GM21528 (cell line): ENCODE measurements around the gene AP1M1.
"Not testable (repeated sequence)": the region's sequence is repeated elsewhere in the genome, so short reads cannot be mapped to it uniquely, and the experiment has no call there.

Experiments
- ATAC-seq: cut with Tn5 transposase; IDR thresholded peaks from one replicate; pipeline ENCODE4 v1.9.1; 2021; ENCODE audit warnings: mild to moderate bottlenecking, moderate library complexity; ENCODE audit not compliant: unreplicated experiment, low FRiP score

Gene AP1M1

DNA sequence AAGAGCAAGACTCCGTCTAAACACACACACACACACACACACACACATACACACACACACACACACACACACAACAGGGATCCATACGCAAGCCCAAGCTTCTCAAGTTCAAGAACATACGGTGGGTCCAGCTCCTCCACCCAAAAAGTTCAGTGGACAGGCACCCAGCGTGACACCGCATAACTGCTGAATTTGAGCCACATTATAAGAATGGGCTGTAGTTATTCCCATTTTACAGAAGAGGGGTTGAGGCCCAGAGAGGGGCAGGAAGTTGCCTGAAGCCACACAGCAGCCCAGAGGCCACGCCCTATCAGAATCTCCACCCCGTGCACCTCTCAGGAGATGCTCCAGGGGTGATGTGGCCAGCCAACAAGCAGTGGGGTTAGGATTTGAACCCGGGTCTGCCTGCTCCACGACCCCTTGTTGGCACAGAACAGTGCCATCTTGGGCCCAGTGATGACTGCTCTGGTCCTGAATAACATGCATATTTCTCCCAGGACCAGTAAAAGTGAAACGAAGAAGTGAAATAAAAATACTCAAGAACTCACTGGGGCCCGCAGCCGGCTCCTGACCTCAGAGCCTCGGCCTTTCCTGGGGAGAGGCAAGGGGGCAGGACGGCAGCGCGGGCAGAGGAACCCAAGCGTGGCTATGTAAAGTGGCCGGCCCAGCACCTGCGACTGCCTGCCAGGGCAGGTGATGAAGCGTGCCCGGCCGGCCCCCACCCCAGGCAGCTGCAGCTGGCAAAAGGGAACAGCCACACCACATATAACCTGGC is 61.9 kb downstream of the AP1M1 start:
- ATAC-seq, result no peak

DNA sequence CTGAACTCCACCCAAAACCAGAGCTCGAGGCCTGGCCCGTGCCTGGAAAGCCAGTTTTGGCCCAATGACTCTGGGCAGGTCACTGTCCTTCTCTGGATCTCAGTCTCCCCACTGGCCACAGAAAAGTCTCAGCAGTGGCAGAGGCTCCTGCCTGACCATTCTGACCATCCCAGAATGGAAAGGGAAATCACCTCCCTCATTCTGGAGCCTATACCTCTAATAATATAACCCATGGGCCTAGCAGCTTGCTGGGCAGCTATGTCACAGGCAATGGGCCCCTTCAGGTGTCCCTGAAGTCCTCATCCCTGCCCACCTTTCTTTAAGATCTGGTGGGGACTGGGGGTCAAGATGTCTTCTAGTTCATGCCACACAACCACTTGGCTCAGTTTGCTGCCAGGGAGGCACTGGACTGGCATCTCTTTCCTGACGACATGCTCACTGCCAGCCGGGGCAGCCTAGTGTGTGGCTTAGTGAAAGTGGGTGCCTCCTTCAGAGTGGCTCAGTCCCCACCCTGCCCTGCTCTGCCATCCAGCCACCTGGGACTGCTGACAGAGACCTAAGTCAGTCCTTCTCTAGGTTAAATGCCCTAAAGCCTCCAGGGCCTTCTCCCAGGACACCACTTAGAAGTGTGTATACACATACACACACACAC is 62.6 kb downstream of the AP1M1 start:
- ATAC-seq, result no peak

DNA sequence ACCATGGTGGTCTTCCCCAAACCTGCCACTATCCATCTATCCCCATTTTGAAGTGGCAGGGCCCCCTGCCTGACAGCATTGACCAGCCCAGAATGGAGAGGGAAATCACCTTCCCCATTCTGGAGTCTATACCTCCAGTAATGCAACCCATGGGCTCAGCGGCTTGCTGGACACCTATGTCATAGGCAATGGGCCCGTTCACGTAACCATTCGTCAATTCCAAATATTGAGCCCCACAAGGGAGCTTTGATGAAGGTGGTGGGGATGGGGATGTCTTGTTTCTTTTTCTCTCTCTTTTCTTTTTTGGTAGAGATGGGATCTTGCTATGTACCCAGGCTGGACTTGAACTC is 63.1 kb downstream of the AP1M1 start:
- no peak for ATAC-seq

DNA sequence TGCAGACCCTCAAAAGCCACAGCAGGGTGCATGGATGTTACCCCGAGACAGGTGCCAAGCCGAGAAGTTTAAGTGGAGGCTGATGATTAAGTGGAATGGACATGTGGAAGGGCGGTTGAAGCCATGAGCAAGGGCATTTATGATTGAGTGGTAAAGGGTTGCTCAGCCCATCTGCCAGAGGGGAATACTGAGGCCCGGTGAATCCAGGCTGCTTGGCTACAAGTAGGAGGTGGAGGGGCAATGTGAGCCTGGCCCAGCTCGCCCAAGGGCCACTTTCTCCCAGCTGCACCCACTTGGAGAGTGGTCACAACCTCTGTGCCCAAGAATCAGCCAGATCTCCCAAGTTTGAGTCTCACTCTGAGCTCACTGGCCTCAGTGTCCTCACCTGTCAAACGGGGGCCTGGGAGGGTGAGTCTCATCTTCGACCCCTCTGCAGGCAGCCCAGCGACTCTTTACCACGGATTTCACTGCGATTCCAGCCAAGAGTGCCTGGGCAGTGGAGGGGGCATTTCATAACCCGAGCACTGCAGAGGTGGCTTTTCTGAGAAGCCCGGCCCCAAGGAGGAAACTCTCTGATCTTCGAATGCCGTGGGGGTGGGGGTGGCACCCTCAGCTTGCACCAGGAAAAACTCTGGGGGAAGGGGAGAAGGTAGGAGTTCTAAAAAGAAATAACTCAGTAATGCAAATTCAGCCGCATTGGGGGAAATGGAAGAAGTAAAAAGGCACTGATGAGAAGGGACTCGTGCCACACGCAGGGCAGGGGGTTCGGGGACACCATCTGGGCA is 64.1 kb downstream of the AP1M1 start:
- ATAC-seq, result no peak

DNA sequence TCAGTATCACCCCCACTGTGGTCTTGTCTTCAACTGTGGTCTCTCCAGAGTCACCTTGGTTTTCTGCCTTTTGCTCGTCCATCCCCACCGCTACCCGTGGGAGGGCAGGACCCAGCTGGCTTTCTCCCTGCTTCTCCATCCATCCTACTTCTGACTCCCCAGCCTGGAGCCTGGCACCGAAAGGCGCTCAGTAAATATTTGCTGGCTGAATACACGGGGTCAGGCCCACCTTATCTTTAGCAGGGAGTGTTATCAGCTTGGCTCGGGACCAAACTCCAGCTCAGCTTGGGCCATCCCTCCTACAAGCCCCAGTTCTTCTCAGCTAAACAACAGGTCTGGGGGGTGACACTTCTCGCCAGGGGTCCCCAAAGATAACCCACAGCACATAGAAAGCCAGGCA is 64.9 kb downstream of the AP1M1 start:
- ATAC-seq, result no peak

DNA sequence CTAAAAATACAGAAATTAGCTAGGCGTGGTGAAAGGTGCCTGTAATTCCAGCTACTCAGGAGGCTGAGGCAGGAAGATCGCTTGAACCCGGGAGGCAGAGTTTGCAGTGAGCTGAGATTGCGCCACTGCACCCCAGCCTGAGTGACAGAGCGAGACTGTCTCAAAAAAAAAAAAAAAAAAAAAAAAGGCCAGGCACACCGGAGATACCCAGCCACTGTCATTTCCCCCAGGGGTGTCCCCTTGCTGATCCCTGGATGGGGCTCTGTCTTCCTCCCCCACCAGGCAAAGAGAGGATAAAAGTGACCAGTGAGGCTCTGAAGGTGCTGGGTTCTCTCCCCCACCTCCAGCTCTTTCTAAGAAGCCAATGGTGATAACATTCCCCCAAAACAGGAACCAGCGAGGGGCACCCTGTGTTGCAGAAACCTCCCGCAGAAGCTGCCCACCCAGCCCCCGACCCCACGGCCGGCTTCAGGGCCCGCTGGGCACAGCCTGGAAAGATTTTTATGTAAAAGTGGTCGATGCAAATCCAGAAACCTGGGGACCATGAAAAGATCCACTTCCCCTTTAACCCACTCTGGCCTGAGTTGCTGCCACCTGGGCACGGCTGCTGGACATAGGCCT is 65.5 kb downstream of the AP1M1 start:
- ATAC-seq, result no peak

DNA sequence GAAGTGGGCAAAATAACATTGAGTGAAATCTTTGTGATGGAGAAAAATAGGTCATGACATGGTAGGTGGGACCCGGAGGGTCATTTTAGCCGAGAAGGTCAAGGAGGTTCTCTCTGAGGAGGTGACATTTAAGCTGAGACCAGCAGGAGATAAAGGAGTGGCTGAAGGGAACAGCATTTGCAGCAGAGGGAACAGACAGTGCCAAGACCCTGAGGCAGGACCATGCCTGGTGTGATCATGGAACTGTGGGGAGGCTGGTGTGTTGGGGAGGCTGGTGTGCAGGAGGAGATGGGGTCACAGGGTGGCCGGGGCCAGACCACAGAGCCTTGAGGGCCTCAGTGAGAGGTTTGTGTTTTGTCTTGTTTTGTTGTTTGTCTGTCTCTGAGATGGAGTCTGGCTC is 67.5 kb downstream of the AP1M1 start:
- ATAC-seq, result no peak

DNA sequence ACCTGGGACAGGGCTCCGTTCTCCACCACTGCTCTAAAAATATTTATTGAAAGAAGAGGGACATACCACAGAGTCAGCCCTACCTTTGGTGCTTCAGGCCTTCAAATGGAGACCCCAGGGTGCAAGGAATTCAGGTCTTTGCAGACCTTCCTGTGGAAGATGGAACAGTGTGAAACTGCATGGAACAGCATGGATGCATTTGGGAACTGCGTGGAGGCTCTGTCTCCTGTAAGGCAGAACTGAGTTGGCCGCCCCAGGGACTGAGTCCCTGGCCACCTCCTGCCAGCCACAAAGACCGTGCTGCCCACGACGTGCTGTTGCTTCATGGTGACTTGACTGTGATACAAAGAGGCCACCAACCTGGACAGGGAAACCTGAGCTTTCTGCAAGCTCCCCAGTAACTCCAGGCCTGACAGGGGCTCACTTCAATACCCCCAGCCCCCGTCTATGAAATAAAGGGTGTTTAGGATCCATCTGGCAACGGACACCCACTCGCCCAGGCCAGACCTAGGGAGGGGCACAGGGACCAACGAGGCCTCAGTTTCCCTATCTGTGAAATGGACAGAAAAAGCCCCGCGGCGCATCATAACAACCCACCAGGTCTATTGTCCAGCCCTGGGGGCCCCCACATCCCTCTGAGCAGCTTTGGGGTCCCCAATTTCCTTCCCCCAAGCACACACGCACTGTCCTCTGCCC is 68.3 kb downstream of the AP1M1 start:
- no peak for ATAC-seq

DNA sequence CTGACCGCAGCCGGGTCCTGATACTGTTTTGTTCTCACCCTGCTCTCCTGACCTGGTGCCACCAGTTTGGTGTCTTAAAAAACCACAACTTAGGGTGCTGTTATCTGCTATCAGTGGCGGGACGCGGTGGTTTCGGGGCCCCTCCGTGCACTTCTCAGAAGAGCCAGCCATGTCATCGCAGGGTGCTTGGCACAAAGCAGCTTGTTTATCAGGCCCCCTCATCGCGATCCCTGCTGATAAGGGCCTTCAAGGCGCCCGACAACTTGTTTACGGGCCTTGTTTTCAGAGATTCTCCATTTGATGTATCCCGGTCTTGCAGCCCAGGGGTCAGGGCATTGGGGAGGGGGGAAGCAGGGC is 68.9 kb downstream of the AP1M1 start:
- ATAC-seq, result no peak

DNA sequence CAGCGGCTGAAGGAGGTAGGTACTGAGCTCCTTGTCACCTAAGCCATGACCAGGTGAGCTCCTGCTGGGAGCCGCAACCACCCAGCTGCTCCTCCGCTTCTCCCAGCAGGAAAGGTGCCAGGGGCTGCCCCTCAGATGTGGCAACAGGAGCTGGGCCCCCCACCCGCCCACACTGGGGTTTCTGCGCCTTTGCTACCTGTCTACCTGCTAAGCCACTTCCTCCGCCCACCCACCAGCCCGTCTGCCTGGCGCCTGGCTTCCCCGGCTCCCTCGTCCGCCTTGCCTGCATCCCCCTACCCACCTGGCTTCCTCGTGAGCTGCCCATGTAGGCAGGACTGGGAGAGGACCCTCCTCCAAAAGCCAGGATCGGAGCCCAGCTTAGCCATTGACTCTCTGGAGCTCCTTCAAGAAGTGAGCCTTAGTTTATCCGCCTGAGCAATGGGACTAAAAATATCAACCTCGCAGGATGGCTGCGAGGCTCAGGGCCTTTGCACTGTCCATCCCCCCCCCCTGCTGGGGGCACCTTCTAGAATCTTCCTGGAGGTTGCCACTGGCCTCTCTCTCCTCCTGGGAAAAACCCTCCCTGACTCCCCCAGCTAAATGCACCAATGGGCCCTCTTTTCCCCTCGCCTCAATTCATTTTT is 71.1 kb downstream of the AP1M1 start:
- ATAC-seq, result no peak

DNA sequence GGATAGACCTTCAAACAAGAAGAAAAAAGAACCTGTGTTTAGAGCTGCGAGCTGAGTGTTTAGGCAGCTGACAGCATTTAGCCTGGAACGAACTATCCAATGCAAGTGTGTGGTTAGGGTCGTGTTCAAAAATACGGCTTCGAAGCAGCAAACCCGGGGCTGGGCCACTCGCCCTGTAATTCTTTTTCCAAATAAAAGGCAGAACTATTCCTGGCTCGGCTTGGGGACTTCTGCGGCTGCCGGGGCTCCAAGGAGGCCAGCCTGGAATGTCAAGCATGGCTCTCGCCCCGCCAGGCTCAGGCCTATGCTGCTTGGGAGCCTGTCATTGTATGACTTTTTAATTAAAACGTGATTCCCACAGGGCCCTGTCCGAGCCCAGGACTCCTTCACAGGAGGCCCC is 75.2 kb downstream of the AP1M1 start:
- ATAC-seq, result no peak

DNA sequence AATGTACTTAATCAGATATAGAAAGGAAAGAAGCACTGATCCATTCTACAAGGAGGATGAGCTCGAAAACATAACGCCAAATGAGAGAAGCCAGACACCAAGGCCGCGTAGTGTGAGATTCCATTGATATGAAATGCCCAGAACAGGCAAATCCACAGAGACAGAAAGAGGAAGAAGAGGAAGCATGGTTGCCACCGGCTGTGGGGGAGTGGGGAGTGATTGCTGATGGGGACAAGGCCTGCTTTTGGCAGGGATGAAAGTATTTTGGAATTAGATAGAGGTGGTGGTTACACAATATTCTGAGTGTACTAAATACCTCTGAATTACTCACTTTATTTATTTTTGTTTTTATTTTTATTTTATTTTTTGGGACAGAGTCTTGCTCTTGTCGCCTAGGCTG is 76.7 kb downstream of the AP1M1 start:
- no peak for ATAC-seq

DNA sequence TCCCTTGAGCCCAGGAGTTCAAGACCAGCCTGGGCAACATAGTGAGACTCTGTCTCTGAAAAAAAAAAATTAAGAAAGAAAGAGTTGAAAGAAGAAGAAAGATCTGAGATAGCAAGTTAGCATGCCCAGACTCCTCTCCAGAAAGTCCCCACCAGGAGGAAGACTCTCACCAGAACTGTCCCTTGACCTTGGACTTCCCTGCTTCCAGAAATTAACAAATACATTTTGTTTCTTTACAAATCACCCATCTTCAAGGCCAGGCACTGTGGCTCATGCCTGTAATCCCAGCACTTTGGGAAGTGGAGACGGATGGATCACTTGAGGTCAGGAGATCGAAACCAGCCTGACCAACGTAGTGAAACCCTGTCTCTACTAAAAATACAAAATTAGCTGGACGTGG is 82.6 kb downstream of the AP1M1 start:
- ATAC-seq, result no peak

DNA sequence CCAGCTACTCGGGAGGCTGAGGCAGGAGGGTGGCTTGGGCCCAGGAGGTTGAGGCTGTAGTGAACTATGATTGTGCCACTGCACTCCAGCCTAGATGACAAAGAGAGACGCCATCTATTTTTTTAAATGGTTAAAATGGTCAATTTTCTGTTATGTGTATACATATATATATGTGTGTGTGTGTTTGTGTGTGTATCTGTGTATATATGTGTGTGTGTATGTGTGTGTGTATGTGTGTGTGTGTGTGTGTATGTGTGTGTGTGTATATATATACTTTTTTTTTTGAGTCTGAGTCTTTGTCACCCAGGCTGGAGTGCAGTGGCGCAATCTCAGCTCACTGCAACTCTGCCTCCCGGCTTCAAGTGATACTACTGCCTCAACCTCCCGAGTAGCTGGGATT is 84.0 kb downstream of the AP1M1 start:
- no peak for ATAC-seq

DNA sequence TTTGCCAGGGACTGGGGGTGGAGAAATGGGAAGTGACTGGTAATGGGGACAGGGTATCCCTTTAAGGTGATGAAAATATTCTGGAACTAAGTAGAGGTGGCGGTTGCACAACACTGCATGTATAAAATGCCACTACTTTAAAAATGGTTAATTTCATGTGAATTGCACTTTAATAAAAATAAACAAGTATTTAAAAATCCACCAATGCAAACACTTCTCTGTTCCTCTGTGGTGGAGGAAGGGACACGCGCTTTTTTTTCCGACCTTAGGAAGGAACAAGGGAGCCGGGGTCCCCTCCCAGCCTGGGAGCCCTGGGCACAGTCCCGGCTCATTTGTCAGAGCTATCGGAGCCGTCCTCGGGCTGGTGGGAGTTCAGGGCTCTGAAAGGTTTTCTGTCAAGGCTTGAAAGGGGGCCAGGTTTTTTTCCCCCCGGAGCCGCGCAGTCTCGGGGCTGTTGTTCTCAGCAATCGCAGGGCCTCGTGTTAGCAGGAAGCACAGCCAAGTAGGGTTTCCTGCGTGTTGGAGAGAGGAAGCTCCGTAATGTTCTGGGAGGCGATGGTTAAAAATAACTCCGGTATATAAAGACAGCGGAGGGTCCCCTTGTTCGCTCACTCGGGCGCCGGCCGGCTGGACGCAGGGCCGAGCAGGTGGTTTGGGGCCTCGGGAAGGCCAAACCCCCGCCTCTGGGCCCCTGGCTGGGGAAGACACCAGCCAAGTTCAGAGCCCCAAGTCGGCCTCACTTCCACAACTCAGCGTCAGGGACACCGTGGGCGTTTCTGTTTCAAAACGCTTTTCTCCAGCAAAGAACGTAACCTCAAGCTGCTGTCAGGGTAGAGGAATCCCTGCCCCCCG is 85.7 kb downstream of the AP1M1 start:
- no peak for ATAC-seq

DNA sequence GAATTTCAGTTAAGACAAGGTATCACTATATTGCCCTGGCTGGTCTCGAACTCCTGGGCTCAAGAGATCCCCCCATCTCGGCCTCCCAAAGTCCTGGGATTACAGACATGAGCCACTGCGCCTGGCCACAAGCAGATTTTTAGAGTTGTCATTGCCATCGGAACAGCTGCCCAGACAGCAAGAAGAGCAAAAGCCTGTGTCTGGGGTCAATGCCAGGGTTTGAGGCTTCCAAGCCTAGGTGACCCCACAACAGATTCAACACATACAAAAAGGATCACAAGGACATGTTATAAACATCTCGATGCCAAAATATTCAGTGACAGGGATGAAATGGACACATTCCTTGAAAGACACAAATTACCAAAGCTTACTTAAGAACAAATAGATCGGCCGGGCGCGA is 86.8 kb downstream of the AP1M1 start:
- no peak for ATAC-seq

DNA sequence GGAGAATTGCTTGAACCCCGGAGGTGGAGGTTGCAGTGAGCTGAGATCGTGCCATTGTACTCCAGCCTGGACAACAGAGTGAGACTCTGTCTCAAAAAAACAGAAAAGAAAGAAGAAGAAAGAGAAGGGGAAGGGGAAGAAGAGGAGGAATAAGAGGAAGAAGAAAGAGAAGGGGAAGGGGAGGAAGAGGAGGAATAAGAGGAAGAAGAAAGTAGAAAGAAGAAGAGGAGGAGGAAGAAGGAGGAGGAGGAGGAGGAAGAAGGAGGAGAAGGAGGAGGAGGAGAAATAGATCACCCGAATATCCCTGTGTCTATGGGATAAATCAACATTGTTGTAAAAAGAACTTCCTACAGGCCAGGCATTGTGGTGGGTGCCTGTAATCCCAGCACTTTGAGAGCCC is 87.4 kb downstream of the AP1M1 start:
- not testable (repeated sequence) for ATAC-seq

DNA sequence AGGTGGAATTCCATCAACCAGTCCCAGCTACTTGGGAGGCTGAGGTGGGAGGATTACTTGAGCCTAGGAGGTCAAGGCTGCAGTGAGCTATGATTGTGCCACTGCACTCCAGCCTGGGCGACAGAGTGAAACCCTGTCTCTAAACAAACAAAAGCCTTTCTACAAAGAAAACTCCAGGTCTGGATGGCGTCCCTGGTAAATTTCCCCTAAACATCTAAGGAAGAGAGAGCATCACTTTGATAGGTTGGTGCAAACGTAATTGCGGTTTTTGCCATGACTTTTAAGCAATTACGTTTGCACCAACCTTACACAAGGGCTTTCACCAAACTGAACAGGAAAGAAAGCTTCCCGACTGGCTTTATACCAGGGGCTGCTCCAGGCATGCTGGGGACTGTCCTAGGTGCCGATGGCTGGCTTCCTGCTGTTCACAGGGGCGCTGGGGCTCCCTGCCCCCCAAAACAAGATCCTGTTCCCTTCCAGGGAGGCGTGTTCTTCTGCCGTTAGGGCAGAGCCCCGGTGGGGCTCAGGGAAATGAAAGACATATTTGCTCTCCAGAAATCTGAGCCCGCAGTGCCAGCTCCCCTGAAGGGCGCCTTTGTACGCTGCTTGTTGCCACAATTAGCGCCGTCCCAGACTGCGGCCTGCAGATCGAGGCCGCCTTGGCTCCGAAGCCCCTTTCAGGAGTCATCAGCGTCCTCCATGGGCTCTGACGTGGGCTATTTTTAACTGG is 88.2 kb downstream of the AP1M1 start:
- no peak for ATAC-seq

DNA sequence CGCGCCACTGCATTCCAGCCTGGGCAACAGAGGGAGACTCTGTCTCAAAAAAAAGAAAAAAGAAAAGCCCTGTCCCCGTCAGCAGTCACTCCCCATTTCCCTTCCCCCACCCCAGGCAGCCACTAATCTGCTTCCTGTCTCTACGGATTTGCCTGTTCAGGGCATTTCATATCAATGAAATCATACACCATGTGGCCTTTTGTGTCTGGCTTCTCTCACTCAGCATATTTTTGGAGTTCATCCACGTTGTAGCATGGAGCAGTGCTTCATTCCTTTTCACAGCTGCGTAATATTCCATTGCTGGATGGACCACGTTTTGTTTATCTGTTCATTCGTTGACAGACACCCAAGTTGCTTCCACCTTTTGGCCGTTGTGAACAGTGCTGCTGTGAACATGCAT is 90.8 kb downstream of the AP1M1 start:
- no peak for ATAC-seq
